Hepatocyte (in vitro differentiated cells): Measurements from ENCODE around the gene CDON.

Experiments used
- EZH2phosphoT487 ChIP-seq: fragments of 200-600 bp; sonication (generic); IDR thresholded peaks from one replicate; pipeline ENCODE4 v1.6.1; 2018; ENCODE audit warnings: antibody characterized with exemption, mild to moderate bottlenecking, low read depth, moderate library complexity; ENCODE audit not compliant: unreplicated experiment, severe bottlenecking
- TF ChIP-seq, protein P1 (sequence below): fragments of 200-600 bp; sonication (generic); IDR thresholded peaks from 2 replicates; pipeline ENCODE4 v1.5.1; 2016; ENCODE audit warnings: antibody characterized with exemption, mild to moderate bottlenecking; ENCODE audit not compliant: poor library complexity

DNA sequence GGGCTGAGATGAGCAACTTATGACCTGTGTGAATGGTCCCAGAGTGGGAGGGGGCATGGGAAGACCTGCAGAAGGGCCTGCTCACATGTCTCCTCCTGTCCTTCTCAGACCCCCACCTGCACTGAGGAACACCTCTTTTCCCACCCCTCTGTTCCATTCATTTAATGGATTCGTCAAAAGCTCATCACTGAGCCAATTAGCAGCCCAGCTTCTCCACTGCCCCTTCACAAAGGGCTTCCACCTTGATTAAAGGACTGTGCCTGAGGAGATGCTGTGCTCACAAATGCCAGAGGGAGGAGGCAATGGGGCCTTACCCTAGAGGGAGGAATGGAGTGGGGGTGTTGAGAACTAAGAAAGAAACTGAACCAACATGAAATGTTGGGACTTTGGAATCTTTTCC lies 14.0 kb upstream of the CDON start:
- TF ChIP-seq EZH2phosphoT487: no peak
- TF ChIP-seq, protein P1, sequence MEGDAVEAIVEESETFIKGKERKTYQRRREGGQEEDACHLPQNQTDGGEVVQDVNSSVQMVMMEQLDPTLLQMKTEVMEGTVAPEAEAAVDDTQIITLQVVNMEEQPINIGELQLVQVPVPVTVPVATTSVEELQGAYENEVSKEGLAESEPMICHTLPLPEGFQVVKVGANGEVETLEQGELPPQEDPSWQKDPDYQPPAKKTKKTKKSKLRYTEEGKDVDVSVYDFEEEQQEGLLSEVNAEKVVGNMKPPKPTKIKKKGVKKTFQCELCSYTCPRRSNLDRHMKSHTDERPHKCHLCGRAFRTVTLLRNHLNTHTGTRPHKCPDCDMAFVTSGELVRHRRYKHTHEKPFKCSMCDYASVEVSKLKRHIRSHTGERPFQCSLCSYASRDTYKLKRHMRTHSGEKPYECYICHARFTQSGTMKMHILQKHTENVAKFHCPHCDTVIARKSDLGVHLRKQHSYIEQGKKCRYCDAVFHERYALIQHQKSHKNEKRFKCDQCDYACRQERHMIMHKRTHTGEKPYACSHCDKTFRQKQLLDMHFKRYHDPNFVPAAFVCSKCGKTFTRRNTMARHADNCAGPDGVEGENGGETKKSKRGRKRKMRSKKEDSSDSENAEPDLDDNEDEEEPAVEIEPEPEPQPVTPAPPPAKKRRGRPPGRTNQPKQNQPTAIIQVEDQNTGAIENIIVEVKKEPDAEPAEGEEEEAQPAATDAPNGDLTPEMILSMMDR: no peak
